Measurements from ENCODE around the gene WDR64.
"Not testable (repeated sequence)": the region's sequence is repeated elsewhere in the genome, so short reads cannot be mapped to it uniquely, and the experiment has no call there.

WDR64 gene

DNA sequence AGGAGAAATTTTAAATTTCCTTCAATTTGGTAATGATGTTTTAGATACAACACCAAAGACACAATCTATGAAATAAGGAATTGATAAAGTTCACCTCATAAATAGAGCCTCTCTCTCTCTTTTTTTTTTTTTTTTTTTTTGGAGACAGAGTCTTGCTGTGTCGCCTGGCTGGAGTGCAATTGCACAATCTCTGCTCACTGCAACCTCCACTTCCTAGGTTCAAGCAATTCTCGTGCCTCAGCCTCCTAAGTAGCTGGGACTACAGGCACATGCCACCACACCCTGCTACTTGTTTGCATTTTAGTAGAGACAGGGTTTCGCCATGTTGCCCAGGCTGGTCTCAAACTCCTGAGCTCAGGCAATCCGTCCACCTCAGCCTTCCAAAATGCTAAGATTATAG lies 152.6 kb downstream of the WDR64 start:
- not testable (repeated sequence) for DNase-seq

DNA sequence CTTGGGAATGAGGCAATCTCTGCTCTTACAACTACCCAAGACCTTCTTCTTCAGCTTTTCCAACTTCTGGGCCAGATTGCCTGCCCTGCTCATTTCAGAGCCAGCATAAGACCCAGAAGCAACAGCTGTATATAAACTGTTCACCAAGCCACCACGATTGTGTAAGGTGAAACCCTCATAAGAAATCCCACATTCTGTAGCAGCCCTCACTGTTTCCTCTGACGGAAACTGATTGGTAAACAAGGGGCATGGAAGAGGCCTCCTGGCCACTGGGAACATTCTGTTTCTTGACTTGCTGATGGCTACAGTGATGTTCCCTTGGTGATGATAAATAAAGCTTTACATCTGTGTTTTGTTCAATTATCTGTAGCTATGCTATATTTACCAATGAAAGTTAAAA lies 156.2 kb downstream of the WDR64 start:
- no peak for DNase-seq

DNA sequence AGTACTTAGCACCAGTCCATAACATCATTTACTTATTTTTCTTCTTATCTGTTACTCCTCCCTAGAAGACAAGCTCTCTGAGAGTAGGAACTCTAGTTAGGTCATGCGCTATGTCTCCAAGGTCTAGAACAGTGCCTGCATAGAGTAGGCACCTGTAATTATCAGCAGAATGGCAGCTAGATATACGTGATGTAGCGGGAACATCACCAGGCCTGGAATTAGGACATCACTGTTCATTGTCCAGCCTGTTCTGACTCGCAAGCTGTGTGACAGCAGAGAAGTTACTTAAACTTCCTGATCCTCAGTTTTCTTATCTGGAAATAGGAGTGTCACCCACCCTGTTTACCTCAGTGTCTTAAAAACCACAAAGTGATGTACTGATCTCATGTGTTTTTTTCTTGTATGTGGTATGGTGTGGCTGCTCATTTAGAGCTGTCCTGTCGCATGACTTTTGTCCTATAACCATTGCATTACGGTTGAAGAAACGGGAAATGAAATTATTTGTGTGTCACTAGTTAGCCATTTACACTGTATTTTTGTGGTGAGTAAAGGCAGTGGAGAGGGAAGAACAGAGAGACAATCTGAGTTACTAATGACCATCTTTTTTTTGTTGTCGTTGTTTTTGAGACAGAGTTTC lies 158.8 kb downstream of the WDR64 start:
- no peak for DNase-seq

DNA sequence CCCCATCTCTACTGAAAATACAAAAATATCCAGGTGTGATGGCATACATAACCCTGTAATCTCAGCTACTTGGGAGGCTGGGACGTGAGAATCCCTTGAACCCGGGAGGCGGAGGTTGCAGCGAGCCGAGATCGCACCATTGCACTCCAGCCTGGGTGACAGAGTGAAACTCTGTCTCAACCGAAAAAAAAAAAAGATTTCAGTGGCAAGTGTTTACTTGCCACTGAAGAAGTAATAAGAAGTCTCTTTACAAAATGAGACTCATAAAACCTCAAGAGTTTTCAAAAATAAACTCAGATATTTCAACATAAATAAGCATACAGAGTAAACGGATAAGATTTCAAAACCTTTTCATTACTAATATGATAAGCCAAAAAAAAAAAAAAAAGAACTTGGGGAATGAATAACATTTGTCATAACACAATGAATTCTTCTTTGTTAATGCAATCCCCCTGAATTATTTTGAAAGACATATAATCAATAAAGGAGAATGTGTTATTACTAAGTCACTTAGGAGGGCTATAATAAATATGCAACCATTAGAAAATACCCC lies 161.8 kb downstream of the WDR64 start:
- no peak for DNase-seq

DNA sequence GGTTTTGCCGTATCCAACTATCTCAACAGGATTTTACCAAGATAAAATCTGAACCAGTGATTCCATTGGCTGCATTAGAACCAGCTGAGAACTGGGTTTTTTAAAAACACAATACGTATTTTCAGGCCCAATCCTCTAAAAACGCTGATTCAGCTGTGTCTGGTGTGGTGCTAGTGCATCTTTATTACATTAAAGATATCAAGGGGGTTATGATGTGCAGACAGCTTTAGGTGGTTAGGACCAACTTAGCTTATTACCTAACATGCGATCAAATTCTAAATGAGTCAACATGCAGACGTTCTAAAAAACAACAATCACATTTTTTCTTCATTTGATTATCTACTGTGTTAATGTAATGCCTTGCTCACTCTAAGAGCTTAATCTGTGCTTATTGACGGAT lies 163.9 kb downstream of the WDR64 start:
- no peak for DNase-seq

DNA sequence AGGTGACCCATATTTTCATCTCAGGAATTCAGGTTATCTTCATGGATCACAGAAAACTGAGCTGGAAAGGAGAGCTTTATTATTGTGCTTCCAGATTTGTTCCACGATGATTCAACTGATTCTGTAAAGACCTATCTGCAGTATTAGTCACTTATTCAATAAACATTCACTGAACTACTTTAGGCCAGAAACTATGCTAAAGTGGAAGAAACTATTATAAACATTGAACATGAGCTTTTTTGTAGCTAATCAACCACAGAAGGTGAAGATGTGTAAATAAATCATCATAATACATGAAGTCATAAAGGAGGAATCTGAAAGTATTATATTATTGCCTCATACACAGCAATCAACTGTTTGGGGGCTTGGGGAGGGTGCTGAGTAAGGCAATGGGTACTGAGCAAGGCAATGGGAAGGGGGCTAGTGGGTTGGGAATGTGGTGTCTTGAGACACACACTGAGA lies 165.3 kb downstream of the WDR64 start:
- DNase-seq = no peak

DNA sequence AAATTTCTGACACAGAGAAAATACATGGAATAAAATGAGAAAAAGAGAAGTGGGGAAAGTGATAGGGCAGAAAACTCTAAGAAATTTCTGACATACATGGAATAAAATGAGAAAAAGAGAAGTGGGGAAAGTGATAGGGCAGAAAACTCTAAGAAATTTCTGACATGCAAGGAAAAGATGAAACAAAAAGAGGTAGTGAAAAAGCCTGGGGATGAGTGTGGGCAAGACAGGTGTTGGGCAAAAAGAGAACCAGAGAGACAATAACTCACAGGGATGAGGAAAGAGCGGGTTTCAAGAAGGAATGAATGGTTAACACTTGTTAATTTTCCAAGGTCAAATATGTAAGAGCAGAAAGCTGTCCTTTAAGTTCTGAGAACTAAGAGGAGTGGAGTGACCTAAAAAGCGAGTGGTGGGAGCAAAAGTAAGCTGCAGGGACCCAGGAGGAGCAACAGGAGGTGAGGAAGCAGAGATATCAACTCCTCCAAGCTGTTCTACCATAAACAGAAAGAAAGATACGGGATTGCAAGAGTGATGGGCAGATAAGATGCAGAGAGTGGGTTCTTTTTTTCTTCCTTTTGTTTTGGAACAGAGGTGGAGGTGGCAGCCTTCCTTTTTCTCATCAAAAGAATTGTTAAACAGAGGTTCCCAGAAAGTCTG lies 166.0 kb downstream of the WDR64 start:
- no peak for DNase-seq

DNA sequence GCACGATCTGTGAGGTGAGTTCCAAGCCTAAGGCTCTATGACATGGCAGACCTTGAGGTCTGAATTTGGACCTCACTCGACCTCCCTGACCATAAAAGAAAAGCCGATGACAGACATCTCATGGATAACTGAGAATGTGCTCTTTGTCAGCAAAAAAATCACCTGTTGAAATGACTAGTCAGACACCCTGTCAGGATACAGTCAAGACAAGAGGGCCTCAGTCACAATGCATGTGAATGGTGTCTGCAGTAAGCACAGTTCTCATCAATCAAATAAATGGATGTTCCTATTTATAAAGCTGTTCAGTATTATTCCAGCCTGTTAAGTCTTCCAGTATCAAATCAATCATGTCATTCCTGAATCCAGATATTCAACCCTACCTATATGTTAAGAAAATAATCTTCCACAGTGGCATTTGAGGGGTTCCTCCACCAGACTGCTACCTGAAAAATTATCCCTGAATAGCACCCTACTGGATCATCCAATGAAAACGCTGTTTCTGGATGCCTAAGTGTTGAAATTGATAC lies 167.3 kb downstream of the WDR64 start:
- no peak for DNase-seq

DNA sequence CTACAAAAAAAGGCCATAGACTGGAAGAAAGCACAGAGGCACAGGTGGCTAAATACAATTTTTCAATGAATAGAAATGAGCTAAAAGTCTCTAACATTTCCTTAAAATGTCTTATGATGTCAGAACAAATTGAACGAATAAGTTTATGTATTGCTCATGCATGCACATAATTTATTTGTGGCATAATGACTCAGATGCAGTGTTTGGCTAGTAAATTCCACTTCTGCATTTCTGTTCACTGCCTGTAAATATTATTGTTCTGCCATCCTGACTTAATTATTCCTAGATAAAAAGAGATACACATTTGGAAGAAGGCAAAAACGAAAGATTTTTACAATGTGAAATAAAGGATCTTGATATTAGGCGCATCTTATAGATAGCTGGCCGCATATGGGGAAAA lies 169.3 kb downstream of the WDR64 start:
- DNase-seq = no peak

DNA sequence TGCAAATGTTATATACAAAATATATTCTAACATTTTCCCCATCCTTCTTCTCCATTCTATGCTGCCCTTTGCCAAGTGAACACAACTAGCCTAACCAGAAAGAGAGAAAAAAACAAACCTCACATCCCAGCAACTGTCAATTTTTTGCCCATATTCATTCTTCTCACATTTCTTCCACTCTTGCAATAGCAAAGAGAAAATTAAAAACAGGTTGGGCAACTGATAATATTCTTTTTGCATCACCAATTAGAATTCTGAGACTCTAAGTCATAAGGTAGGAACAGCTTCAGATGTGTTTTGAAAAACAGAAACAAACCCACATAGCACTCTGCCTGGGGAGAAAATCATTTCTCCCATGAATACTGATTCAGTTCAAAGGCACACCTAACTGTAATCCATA lies 170.8 kb downstream of the WDR64 start:
- no peak for DNase-seq

DNA sequence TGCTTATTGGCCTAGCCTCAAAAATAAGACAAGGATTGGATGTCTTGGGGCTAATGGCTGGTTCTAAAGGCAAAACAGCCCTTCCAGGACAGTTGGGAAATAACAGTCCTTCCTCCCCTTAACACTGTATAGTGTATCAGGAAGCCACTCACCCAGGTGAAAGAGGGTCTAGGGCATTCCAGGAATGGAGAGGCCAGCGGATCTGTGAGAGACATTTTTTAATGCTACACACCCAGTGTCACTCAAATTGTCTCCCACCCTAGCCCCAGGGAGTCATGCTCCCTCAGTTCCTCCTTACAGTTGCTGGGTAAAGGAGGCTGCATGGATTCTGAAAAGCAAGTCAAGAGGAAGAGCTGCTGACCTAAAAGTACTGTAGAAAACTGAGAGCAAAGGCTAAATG lies 171.8 kb downstream of the WDR64 start:
- DNase-seq = no peak

DNA sequence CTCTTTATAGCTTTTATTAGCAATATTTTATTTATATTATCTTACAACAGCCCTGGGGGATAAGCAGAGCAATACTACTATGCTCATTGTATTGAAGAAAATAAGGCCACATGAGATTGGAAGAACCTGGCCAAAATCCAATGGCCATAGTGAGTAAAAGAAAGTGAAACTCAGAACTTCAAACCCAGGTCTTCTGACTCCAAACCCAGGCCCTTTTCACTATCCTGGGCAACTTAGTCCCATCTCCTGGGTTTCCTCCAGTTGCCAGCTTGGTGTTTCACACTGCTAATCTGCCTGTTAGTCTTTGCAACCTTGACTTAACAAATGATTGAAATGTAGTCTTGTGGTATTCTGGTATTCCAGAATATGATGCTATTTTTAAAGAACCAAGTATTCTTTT lies 173.5 kb downstream of the WDR64 start:
- no peak for DNase-seq

DNA sequence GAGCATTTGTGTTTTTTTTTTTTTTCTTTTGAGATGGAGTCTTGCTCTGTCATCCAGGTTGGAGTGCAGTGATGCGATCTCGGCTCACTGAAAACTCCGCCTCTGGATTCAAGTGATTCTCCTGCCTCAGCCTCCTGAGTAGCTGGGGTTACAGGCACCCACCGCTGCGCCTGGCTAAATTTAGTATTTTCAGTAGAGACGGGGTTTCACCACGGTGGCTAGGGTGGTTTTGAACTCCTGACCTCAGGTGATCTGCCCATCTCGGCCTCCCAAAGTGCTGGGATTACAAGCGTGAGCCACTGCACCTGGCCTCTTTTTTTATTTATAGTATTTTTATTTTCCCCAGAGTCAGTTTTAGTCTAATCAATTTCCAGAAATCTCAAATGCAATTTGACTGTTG lies 174.5 kb downstream of the WDR64 start:
- DNase-seq = not testable (repeated sequence)

DNA sequence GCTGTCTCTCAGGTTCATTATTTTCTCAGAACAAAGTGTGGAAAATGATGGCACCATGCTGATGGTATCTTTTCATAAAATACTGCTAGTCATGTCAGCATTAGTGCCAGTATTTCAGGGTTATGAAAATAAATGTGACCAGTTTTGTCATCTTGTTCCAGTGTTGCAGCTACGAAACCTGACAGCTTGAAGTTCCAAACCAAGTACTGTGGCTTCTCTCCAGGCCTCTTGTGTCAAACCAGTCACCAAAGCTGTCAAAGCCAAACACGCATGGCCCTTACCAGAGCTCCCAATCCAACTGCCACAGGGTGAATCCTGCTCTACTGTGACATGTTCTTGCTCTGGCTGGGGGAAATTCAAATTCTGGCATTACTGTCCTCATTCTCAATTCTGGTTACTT lies 175.2 kb downstream of the WDR64 start:
- no peak for DNase-seq

DNA sequence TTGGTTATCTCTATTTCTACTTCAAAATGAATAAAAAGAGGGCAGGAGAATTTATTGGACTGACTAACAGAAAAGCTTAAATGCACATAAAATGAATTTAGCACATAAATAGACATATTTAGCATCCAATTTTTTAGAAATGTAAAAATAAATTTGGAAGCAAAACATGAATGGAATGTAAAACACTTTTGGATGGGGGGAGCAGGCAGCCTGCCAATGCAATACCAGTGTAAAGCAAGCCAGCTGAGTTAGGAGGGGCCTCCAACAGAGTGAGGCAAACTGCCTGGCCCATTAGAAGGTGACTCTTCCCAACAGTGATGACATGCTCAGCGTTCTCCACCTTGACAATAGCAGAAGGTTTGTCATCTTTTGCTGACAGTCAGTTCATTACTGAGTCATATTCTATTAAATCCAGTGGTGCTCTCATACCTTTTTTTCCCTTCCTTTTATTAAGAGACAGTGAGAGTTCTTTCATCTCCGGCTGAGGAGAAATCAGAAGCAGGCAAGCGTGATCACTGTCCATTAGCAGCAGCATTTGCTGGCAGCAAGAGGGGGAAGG lies 176.5 kb downstream of the WDR64 start:
- no peak for DNase-seq

DNA sequence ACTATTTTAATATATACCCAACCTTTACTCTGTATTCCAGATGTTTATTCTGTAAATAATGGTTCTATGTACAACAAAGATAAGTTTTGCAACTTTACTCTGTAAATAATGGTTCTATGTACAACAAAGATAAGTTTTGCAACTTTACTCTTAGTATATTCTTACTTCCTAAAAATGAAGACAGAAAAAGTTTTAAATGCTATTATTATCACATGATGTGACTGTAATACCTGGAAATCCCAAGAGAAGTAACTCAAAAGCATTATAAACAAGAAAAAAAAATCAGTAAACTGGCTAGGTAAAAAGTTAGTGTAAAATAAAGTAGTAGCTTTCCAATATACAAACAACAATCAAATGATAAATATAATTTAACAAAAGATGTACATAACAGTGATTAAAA lies 177.4 kb downstream of the WDR64 start:
- DNase-seq = no peak

DNA sequence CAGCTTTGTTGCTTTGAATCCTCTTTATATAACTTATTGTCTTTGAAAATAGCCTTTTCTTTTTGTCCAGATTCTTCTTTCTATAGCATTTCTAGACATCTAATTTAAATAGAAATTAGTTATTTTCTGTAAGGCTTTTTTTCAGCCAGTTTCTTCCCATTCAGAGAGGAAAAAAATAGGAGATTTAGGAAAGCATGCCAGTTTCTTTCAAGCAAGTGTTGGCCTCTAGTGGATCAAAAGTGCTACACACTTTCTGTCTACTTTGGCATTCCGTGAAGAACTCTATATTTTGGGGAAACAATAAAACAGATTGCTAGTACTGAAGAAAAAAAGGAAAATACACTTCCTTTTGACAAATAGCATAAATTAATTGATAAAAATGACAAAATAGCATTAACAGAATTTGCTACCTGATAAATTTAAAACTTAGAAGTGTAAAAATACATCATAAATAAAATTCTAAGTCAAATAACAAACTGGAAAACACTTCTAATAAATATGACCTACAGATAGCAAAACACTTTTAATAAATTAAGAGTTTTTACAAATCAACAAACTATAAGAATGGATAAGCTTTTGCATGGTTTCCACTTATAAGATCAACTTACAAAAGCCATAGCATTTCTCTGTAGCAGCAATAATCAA lies 182.8 kb downstream of the WDR64 start:
- no peak for DNase-seq

DNA sequence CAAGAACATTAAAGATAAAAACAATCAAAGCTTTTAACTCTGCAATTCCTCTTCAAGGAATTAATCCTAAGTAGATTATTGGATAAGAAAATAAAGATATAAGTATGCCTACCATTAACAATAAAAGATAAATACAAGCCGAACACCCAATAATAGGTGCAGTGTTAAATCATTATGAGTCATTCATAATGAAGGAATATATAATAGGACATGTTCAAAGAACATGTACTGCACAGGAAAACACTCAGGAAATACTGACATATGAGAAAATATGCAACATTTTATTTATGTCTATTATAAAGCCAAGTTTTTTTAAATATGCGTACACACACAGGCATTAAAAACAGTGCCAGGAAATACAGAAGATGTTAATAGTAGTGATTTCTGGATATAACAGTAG lies 184.9 kb downstream of the WDR64 start:
- no peak for DNase-seq

DNA sequence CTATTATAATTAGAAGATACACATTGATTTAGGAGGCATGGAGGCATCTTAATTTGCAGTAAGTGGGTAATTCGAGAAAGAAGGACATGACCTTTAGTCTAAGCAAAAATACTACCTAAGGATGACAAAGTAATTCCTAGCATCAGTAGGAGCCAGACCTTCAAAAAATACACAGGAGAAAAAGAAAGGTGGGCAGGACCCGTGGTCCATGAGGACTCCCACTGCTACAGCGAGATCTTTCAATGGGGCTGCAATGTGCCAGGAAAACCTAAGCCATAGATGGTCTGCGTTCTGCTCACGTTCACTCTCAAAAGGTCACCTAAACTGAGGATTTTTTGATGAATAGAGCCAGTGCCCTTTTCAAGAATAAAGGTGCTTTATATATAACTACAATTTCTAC lies 185.3 kb downstream of the WDR64 start:
- no peak for DNase-seq

DNA sequence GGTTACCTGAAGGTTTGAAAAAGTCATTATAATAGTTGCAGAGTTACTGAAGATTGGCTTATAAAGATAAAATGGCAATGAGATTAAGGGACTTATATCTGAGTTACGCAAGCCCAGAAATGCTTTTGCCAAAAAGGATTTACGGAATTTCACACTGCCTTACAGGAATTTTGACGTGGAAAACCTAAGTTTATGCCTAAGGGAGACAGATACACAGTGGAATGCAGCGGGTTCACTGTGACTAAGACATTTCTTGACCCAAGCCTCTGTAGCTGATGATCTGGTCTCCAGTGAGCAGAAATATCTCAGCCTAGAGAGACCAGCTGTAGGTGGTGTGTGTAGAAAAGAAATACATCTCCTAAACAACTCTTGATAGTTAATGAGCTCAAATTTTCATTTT lies 185.8 kb downstream of the WDR64 start:
- DNase-seq = no peak

DNA sequence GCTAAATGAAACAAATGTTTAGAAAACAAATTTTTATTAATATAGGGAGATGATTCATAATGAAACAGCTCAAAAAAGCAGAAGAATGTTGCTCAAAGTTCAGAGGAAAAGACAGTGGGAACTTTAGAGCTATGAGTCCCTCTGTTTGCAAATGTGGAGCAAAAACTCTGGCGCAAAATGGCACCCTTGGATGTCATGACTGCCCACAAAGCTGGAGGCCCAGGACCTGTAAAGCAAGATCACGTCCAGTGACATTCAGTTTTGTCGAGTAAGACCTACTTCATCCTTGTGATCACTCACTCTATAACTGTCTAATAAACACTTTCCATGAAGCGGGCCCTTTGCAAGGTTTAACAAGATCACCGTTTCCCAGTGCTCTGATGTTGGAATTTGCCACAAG lies 186.8 kb downstream of the WDR64 start:
- no peak for DNase-seq

DNA sequence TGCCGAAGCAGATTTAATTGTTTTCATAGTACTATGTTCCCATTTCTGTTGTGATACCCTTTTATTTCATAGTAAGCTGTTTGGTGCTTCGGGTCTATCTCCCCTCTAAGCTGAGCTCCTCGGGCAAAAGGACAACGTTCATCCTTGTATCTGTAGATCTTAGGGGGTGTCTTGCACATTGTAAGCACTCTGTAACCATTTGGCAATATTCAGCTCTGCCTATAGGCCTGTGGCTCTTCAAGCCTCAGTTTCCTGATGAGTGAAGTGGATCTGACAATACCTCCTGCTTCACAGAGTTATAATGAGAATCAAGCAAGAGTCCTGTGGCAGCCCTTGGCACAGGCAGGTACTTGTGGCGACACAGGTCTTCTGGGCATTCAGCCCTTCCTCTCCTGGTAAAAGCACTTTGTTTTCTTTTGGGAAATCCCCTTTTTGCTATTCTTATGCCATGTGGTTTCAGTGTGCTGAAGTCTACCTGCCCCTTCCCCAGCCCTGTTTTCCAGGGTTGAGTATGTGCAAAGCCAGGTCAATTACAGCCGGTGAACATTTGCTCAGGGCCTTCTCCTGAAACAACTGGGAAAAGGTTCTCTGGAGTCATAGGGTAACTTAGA lies 187.4 kb downstream of the WDR64 start:
- DNase-seq = no peak

DNA sequence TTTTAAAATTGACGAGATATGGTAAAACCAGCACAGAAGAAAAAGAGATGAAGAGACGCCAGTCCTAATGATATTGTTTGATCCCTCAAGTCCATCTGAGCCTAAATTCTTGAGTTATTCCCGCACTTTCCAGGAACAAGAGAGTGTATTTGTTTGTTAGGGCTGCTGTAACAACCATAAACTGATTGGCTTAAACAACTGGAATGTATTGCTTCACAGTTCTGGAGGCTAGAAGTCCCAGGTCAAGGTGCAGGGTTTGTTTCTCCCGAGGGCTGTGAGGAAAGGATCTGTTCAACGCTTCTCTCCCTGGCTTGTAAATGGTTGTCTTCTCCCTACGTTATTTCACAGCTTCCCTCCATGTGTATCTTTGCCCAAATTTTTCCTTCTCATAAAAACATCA lies 188.1 kb downstream of the WDR64 start:
- no peak for DNase-seq
